Left lung (tissue), 10 donors: ENCODE measurements around the gene DNAH2. TPM values are rescaled to one million over a fixed set of nuclear protein-coding genes. Genes with fewer than 3 reads are reported as not detected.

Experiments
- ATAC-seq: fragments of 200-7000 bp; cut with Tn5 transposase; one replicate; pipeline ENCODE4 v1.9.1; 2020; ENCODE audit warnings: moderate library complexity
- DNase-seq, 4 donors: peaks; one replicate each; pipeline ENCODE4 v3.0.0-alpha.2; 2013 to 2020
- H3K27ac ChIP-seq, 2 donors: fragments of 200-600 bp; sonication (generic) in 1 of 2; one replicate each; pipeline versions ENCODE4 v1.5.0 to v1.8.0; 2020 to 2021
- H3K27me3 ChIP-seq, 2 donors: fragments of 200-600 bp; sonication (generic) in 1 of 2; one replicate each; pipeline versions ENCODE4 v1.5.0 to v1.8.0; 2020 to 2021
- H3K36me3 ChIP-seq, 2 donors: fragments of 200-600 bp; sonication (generic) in 1 of 2; one replicate each; pipeline versions ENCODE4 v1.5.0 to v1.8.0; 2020 to 2021
- H3K4me1 ChIP-seq, 2 donors: fragments of 200-600 bp; one replicate each; pipeline ENCODE4 v1.8.0; 2021
- H3K4me3 ChIP-seq, 2 donors: fragments of 200-600 bp; sonication (generic) in 1 of 2; one replicate each; pipeline versions ENCODE4 v1.5.0 to v1.8.0; 2020 to 2021; ENCODE audit warnings: mild to moderate bottlenecking in 1 of 2
- H3K9me3 ChIP-seq, 2 donors: fragments of 200-600 bp; sonication (generic) in 1 of 2; one replicate each; pipeline versions ENCODE4 v1.5.0 to v1.8.0; 2020 to 2021
- intact Hi-C, 2 donors: fragments of 100-400 bp; cut with DNase I; formaldehyde crosslinking; loops; one replicate each; pipeline versions ENCODE4 v1.11.2 to v1.14.2; 2022
- polyA plus RNA-seq, 6 donors: library from polyadenylated mRNA; unstranded; fragments of 120-200 nt; gene quantifications; one replicate each; pipeline ENCODE4 v1.2.1, GENCODE V29; 2013; ENCODE audit not compliant: insufficient read length in 6 of 6
- total RNA-seq, 2 donors: library from RNA; stranded (reverse); fragmentation: NEBNext Ultra II Directional; extraction: Animal tissue kit (Norgen Biotek cat#: 25700); gene quantifications; one replicate each; pipeline ENCODE4 v1.2.1, GENCODE V29; 2021
- TF ChIP-seq, protein P1 (sequence below), 2 donors: fragments of 200-600 bp; sonication (generic) in 1 of 2; IDR thresholded peaks; one replicate each; pipeline versions ENCODE4 v1.5.0 to v1.8.0; 2021; ENCODE audit warnings: antibody characterized with exemption in 2 of 2
- donor health status: DM: no; HTN: yes; CAD: no.
- donor health status: DM: no; HTN: no; CAD: no.

DNAH2 gene
- total and polyA plus RNA-seq, 8 donors: 0.67 to 4.5 (median 2.6) TPM

DNA sequence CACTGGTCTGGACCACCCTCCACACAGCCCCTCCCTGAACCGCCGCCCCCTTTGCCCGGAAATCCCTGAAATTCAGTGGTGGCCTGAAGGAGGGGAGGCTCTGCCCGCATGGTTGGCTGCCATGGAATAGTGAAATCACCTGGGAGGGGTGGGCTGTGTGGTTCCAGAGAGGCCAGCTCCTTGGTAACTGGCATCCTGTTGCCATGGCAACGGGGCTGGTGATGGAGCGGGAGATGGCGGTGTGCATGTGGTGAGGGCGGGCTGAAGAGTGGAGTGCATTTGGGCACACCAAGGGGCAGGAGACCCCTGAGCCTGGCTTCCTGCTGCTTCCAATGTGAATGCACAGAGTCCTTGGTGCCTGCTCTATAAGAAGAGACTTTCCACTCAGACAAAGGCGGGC is 10.1 kb upstream of the DNAH2 start:
- TF ChIP-seq, protein P1, sequence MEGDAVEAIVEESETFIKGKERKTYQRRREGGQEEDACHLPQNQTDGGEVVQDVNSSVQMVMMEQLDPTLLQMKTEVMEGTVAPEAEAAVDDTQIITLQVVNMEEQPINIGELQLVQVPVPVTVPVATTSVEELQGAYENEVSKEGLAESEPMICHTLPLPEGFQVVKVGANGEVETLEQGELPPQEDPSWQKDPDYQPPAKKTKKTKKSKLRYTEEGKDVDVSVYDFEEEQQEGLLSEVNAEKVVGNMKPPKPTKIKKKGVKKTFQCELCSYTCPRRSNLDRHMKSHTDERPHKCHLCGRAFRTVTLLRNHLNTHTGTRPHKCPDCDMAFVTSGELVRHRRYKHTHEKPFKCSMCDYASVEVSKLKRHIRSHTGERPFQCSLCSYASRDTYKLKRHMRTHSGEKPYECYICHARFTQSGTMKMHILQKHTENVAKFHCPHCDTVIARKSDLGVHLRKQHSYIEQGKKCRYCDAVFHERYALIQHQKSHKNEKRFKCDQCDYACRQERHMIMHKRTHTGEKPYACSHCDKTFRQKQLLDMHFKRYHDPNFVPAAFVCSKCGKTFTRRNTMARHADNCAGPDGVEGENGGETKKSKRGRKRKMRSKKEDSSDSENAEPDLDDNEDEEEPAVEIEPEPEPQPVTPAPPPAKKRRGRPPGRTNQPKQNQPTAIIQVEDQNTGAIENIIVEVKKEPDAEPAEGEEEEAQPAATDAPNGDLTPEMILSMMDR (IDR thresholded peaks at IDR 0.05): no peak
- ATAC-seq: no peak
- Histone ChIP-seq H3K27ac (no peak overlapping the region), H3K4me3 (no peak overlapping the region), H3K27me3 (peaks cover 19 to 85% of the 10 kb centered on the region in 2 donors), H3K4me1 (peaks cover 5 to 18% of the 10 kb centered on the region in 2 donors), H3K36me3 (peaks cover 0 to 8% of the 10 kb centered on the region in 2 donors), H3K9me3 (no peaks in the 10 kb centered on the region)
- intact Hi-C loops: no loop called here
- DNase-seq: no peak

DNA sequence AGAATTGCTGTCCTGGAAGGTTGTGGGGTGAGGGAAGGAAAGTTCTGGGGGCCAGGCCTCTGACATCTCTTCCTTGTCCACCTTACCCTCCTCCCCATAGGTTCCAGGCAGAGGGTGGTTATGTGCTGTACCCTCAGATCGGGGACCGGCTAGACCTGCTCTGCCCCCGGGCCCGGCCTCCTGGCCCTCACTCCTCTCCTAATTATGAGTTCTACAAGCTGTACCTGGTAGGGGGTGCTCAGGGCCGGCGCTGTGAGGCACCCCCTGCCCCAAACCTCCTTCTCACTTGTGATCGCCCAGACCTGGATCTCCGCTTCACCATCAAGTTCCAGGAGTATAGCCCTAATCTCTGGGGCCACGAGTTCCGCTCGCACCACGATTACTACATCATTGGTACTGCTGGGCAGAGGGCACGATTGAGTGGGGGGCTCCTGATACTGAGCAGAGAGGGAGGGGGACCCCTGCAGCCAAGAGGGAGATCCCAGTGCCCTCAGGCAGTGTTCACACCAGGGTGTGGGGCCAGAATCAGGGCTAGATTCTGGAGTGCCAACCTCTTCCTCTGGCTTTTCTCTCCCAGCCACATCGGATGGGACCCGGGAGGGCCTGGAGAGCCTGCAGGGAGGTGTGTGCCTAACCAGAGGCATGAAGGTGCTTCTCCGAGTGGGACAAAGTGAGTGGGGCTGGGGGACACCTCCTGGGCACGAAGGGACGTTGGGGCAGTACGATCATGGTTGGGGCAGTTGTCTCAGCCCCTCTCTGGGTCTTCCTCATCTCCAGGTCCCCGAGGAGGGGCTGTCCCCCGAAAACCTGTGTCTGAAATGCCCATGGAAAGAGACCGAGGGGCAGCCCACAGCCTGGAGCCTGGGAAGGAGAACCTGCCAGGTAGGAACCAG is 9.4 kb upstream of the DNAH2 start:
- Histone ChIP-seq H3K27ac (no peak overlapping the region), H3K36me3 (peaks cover 0 to 2% of the 10 kb centered on the region in 2 donors), H3K4me1 (peaks cover 5 to 18% of the 10 kb centered on the region in 2 donors), H3K27me3 (peaks cover 19 to 86% of the 10 kb centered on the region in 2 donors), H3K4me3 (no peak overlapping the region), H3K9me3 (no peaks in the 10 kb centered on the region)
- TF ChIP-seq, protein P1 (IDR thresholded peaks at IDR 0.05): no peak
- intact Hi-C loops: no loop called here
- DNase-seq (no peak), ATAC-seq (no peak)

DNA sequence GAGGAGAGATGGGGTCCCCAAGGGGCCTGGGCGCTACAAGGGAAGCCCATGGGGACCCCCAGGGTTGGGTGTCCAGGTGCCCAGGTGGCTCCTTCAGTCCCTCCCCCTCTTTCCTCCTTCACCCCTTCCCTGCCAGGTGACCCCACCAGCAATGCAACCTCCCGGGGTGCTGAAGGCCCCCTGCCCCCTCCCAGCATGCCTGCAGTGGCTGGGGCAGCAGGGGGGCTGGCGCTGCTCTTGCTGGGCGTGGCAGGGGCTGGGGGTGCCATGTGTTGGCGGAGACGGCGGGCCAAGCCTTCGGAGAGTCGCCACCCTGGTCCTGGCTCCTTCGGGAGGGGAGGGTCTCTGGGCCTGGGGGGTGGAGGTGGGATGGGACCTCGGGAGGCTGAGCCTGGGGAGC is 8.5 kb upstream of the DNAH2 start:
- intact Hi-C loops: no loop called here
- peaks cover 19 to 88% of the 10 kb centered on the region in 2 donors for H3K27me3 ChIP-seq
- no peak overlapping the region for H3K27ac ChIP-seq
- no peaks in the 10 kb centered on the region for H3K9me3 ChIP-seq
- DNase-seq: no peak
- no peak for ATAC-seq
- H3K36me3 ChIP-seq: no peaks in the 10 kb centered on the region
- TF ChIP-seq, protein P1 (IDR thresholded peaks at IDR 0.05): no peak
- H3K4me1 ChIP-seq: peaks cover 5 to 18% of the 10 kb centered on the region in 2 donors
- no peak overlapping the region for H3K4me3 ChIP-seq

DNA sequence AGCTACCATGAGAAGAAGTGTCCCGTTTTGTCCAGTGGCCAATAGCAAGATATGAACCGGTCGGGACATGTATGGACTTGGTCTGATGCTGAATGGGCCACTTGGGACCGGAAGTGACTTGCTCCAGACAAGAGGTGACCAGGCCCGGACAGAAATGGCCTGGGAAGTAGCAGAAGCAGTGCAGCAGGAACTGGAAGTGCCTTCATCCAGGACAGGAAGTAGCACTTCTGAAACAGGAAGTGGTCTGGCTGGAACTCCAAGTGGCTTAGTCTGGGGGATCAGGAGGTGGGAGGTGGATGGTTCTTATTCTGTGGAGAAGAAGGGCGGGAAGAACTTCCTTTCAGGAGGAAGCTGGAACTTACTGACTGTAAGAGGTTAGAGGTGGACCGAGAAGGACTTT is 7.2 kb upstream of the DNAH2 start:
- no peak overlapping the region for H3K4me3 ChIP-seq
- no peaks in the 10 kb centered on the region for H3K9me3 ChIP-seq
- H3K27ac ChIP-seq: no peak overlapping the region
- H3K4me1 ChIP-seq: peaks cover 0 to 6% of the 10 kb centered on the region in 2 donors
- intact Hi-C loops: no loop called here
- TF ChIP-seq, protein P1 (IDR thresholded peaks at IDR 0.05): no peak
- H3K27me3 ChIP-seq: peaks cover 16 to 88% of the 10 kb centered on the region in 2 donors
- H3K36me3 ChIP-seq: no peaks in the 10 kb centered on the region
- no peak for DNase-seq
- ATAC-seq: no peak

DNA sequence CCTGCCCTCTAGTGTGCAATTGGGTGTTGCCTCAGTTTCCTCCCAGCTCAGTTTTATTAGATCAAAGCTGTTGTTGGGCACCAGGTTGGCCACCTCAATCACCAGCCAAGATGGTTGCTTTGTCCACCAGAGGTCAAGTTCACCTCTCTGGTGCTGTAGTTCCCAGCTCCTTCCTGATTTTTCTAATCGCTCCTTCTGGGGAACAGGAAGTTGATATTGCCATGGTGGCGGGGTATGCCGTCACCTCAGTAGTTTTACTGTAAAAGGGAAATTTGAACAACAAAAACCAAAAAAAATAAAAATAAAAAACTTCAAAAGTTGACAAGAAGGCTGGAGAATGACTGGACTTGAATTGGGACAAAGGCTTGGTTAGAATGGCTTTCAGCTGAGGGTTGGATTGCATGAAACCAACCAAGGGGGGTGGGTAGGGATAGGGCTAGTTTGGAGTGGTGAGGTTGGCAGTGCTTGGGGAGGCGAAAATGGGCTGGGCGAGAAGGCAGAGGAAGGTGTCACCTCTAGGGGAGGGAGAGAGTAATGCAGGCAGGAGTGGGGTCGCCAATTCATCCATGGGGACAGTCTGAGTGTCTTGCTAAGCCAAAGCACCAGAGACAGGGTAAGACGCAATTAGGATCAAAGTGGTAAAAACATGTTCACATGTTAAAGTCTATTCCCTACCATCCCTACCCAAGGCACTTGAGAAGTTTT is 6.3 kb upstream of the DNAH2 start:
- H3K4me1 ChIP-seq: peaks cover 0 to 5% of the 10 kb centered on the region in 2 donors
- H3K36me3 ChIP-seq: no peaks in the 10 kb centered on the region
- no peaks in the 10 kb centered on the region for H3K9me3 ChIP-seq
- DNase-seq: no peak
- no peak overlapping the region for H3K4me3 ChIP-seq
- intact Hi-C loops: no loop called here
- ATAC-seq: no peak
- no peak overlapping the region for H3K27ac ChIP-seq
- TF ChIP-seq, protein P1 (IDR thresholded peaks at IDR 0.05): no peak
- H3K27me3 ChIP-seq: peaks cover 7 to 88% of the 10 kb centered on the region in 2 donors
